ENCODE results near the gene ENTPD8.

DNA sequence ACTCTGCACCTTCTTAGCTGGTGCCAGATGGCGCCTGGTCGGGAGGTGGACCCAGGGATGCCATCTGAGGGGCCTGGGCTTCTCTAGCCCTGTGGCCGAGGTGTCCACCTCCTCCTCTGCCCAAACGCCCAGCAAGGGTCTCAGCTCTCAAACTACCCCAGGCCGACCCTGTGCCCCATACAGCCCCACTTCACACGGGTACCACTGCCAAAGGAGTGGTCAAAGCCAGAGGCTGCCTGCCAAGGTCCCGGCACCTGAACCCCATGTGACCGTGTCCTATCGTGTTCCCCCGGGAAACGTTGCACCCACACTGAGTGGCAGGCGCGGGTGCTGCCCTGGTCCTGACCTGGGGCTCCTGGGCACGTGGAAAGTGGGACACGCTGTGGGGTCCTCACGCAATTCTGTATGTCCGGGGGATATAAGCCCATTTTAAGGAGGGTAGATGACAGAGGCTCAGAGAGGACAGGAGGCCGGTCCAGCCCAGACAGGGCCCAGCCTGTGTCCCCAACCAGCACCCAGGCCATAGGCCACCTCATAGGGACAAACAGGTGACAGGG is 1.9 kb downstream of the ENTPD8 start:
- TF ChIP-seq, protein P1, sequence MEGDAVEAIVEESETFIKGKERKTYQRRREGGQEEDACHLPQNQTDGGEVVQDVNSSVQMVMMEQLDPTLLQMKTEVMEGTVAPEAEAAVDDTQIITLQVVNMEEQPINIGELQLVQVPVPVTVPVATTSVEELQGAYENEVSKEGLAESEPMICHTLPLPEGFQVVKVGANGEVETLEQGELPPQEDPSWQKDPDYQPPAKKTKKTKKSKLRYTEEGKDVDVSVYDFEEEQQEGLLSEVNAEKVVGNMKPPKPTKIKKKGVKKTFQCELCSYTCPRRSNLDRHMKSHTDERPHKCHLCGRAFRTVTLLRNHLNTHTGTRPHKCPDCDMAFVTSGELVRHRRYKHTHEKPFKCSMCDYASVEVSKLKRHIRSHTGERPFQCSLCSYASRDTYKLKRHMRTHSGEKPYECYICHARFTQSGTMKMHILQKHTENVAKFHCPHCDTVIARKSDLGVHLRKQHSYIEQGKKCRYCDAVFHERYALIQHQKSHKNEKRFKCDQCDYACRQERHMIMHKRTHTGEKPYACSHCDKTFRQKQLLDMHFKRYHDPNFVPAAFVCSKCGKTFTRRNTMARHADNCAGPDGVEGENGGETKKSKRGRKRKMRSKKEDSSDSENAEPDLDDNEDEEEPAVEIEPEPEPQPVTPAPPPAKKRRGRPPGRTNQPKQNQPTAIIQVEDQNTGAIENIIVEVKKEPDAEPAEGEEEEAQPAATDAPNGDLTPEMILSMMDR (IDR thresholded peaks at IDR 0.05; ENCODE audit: insufficient read depth, low read length): no peak
- no peak for TF ChIP-seq POLR2AphosphoS5 (IDR thresholded peaks at IDR 0.05; ENCODE audit: low read depth)
- TF ChIP-seq GABPA (IDR thresholded peaks at IDR 0.05; ENCODE audit: low read depth): no peak
- TF ChIP-seq, protein P2, sequence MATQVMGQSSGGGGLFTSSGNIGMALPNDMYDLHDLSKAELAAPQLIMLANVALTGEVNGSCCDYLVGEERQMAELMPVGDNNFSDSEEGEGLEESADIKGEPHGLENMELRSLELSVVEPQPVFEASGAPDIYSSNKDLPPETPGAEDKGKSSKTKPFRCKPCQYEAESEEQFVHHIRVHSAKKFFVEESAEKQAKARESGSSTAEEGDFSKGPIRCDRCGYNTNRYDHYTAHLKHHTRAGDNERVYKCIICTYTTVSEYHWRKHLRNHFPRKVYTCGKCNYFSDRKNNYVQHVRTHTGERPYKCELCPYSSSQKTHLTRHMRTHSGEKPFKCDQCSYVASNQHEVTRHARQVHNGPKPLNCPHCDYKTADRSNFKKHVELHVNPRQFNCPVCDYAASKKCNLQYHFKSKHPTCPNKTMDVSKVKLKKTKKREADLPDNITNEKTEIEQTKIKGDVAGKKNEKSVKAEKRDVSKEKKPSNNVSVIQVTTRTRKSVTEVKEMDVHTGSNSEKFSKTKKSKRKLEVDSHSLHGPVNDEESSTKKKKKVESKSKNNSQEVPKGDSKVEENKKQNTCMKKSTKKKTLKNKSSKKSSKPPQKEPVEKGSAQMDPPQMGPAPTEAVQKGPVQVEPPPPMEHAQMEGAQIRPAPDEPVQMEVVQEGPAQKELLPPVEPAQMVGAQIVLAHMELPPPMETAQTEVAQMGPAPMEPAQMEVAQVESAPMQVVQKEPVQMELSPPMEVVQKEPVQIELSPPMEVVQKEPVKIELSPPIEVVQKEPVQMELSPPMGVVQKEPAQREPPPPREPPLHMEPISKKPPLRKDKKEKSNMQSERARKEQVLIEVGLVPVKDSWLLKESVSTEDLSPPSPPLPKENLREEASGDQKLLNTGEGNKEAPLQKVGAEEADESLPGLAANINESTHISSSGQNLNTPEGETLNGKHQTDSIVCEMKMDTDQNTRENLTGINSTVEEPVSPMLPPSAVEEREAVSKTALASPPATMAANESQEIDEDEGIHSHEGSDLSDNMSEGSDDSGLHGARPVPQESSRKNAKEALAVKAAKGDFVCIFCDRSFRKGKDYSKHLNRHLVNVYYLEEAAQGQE (IDR thresholded peaks at IDR 0.05; ENCODE audit: insufficient replicate concordance, low read depth): no peak
- TF ChIP-seq SPI1 (IDR thresholded peaks at IDR 0.05; ENCODE audit: borderline replicate concordance, low read depth): no peak
